Breast epithelium (tissue), 4 donors: ENCODE results near the gene SPATS2. TPM values are rescaled to one million over a fixed set of nuclear protein-coding genes. Genes with fewer than 3 reads are reported as not detected.

Experiments
- DNase-seq, 2 donors: peaks; one replicate each; pipeline ENCODE4 v3.0.0-alpha.2; 2019; ENCODE audit warnings: low spot score in 2 of 2
- H3K27ac ChIP-seq, 2 donors: fragments of 200-600 bp; sonication (generic) in 1 of 2; one replicate each; pipeline ENCODE4 v1.5.1; 2016 to 2019; ENCODE audit warnings: mild to moderate bottlenecking in 1 of 2
- H3K27me3 ChIP-seq, 2 donors: fragments of 200-600 bp; sonication (generic) in 1 of 2; one replicate each; pipeline versions ENCODE4 v1.5.1 to v1.6.0; 2017 to 2019; ENCODE audit warnings: control low read depth in 1 of 2, mild to moderate bottlenecking in 1 of 2
- H3K36me3 ChIP-seq: fragments of 200-600 bp; one replicate; pipeline ENCODE4 v1.5.1; 2019
- H3K4me1 ChIP-seq, 2 donors: fragments of 200-600 bp; sonication (generic); one replicate each; pipeline ENCODE4 v1.5.1; 2016 to 2019; ENCODE audit warnings: control low read depth in 1 of 2
- H3K4me3 ChIP-seq, 3 donors: fragments of 200-600 bp; sonication (generic); 1 replicate in 2 of 3; 2 replicates in 1 of 3; pipeline ENCODE4 v1.5.1; 2016 to 2019; ENCODE audit warnings: mild to moderate bottlenecking in 3 of 3, moderate library complexity in 2 of 3
- H3K9me3 ChIP-seq, 2 donors: fragments of 200-600 bp; sonication (generic) in 1 of 2; one replicate each; pipeline ENCODE4 v1.5.1; 2016 to 2019; ENCODE audit warnings: control low read depth in 1 of 2
- CTCF ChIP-seq, 3 donors: fragments of 450-650 bp; IDR thresholded peaks; one replicate each; pipeline ENCODE4 v1.5.1; 2016 to 2017; ENCODE audit warnings: antibody characterized with exemption in 3 of 3, mild to moderate bottlenecking in 3 of 3, moderate library complexity in 3 of 3
- POLR2A ChIP-seq: fragments of 450-650 bp; IDR thresholded peaks from one replicate; pipeline ENCODE4 v1.6.1; 2016; ENCODE audit warnings: antibody characterized with exemption, mild to moderate bottlenecking, moderate library complexity
- POLR2AphosphoS5 ChIP-seq, 3 donors: sonication (generic); formaldehyde crosslinking; IDR thresholded peaks; one replicate each; pipeline ENCODE4 v1.6.1; 2017; ENCODE audit warnings: antibody characterized with exemption in 3 of 3
- intact Hi-C: fragments of 100-400 bp; cut with DNase I; formaldehyde crosslinking; loops from one replicate; pipeline ENCODE4 v1.15.1; 2023; ENCODE audit warnings: low total_unique reads
- total RNA-seq, 3 donors: library from RNA; depleted of rRNA; stranded (reverse); fragments of >200 nt; gene quantifications; one replicate each; pipeline ENCODE4 v1.1.0, GENCODE V29; 2016

SPATS2 gene
- total RNA-seq, 3 donors from 2014 or later: 13.8 to 24.0 (median 22.0) TPM

DNA sequence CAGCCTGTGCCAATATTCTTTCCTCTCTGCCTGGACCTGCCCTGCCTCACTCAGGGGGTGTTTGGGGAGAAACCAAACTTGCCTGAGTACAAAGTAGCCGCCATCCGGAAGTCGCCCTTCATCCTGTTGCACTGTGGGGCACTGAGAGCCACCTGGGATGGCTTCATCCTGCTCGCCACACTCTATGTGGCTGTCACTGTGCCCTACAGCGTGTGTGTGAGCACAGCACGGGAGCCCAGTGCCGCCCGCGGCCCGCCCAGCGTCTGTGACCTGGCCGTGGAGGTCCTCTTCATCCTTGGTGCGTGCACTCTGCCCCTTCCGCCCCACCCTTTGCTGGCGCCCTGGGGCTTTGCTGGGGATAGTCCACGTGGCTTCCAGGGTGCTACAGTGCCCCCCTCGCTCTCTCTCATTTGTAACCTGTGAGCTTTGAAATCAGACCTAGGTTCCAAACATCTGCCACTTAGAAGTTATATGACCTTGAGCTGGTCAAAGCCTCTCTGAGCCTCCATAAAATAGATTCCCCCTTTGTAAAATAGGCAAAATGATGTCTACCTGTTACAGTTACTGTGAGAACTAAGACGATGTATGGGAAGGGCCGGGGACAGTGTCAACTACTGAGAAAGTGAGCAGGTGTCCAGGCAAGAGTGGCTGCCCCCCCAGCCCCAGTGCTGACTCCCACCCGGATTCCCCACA lies 176.1 kb downstream of the SPATS2 start:
- Histone ChIP-seq H3K36me3 (no peaks in the 10 kb centered on the region), H3K4me3 (no peak overlapping the region), H3K9me3 (no peaks in the 10 kb centered on the region), H3K27ac (no peak overlapping the region), H3K4me1 (peaks cover under 1 to 4% of the 10 kb centered on the region in 2 donors), H3K27me3 (peaks cover 2 to 18% of the 10 kb centered on the region in 2 donors)
- intact Hi-C loops: loop anchor here (2.0 kb wide), 1 partner anchor 69 kb away; no protein-coding TSS in a partner anchor
- no peak for TF ChIP-seq CTCF (IDR thresholded peaks at IDR 0.05)
- DNase-seq: no peak

GRCh38 chr12:49543914-49544815 lies 176.9 kb downstream of the SPATS2 start:
- Histone ChIP-seq H3K36me3 (no peaks in the 10 kb centered on the region), H3K27ac (no peak overlapping the region), H3K27me3 (peaks cover 2 to 13% of the 10 kb centered on the region in 2 donors), H3K4me1 (peaks cover 0 to 9% of the 10 kb centered on the region in 2 donors), H3K4me3 (no peak overlapping the region), H3K9me3 (no peaks in the 10 kb centered on the region)
- DNase-seq: no peak
- no peak for TF ChIP-seq CTCF (IDR thresholded peaks at IDR 0.05)
- no peak for TF ChIP-seq POLR2AphosphoS5 (IDR thresholded peaks at IDR 0.05)
- TF ChIP-seq POLR2A: no peak
- intact Hi-C loops: loop anchor here (2.0 kb wide), 1 partner anchor 69 kb away; no protein-coding TSS in a partner anchor

GRCh38 chr12:49545815-49546214 lies 178.6 kb downstream of the SPATS2 start:
- H3K4me1 ChIP-seq: peaks cover 0 to 9% of the 10 kb centered on the region in 2 donors
- H3K9me3 ChIP-seq: no peaks in the 10 kb centered on the region
- H3K4me3 ChIP-seq: no peak overlapping the region
- peaks cover 0 to 13% of the 10 kb centered on the region in 2 donors for H3K27me3 ChIP-seq
- TF ChIP-seq CTCF (IDR thresholded peaks at IDR 0.05) (no peak), POLR2AphosphoS5 (IDR thresholded peaks at IDR 0.05) (no peak), POLR2A (no peak)
- no peaks in the 10 kb centered on the region for H3K36me3 ChIP-seq
- no peak overlapping the region for H3K27ac ChIP-seq
- intact Hi-C loops: no loop called here
- no peak for DNase-seq

GRCh38 chr12:49546481-49546880 lies 179.2 kb downstream of the SPATS2 start:
- H3K9me3 ChIP-seq: no peaks in the 10 kb centered on the region
- H3K4me1 ChIP-seq: peaks cover 0 to 9% of the 10 kb centered on the region in 2 donors
- no peak for DNase-seq
- H3K4me3 ChIP-seq: no peak overlapping the region
- peaks cover 0 to 13% of the 10 kb centered on the region in 2 donors for H3K27me3 ChIP-seq
- H3K36me3 ChIP-seq: no peaks in the 10 kb centered on the region
- no peak overlapping the region for H3K27ac ChIP-seq
- no peak for TF ChIP-seq CTCF (IDR thresholded peaks at IDR 0.05)
- no peak for TF ChIP-seq POLR2A
- TF ChIP-seq POLR2AphosphoS5 (IDR thresholded peaks at IDR 0.05): no peak
- intact Hi-C loops: no loop called here
